GM12878 (cell line): ENCODE measurements around the gene CAPN14. TPM values are rescaled to one million over a fixed set of nuclear protein-coding genes. Genes with fewer than 3 reads are reported as not detected.

Experiments
- ATAC-seq: fragments of 200-7000 bp; cut with Tn5 transposase; 3 replicates; pipeline ENCODE4 v1.9.1; 2020; ENCODE audit warnings: mild to moderate bottlenecking, moderate library complexity
- BruUV-seq: library from RNA; stranded (reverse); fragments of 400-500 nt; replicated peaks from 2 replicates; lab custom pipeline; 2021; lab: Mats Ljungman, UMichigan
- CTCF ChIA-PET: fragments of 300-600 bp; sonication (Branson Sonifier 250); formaldehyde crosslinking; extraction: SDS; loops from one replicate; lab custom pipeline; 2021; ENCODE audit warnings: inconsistent platforms; lab: Yijun Ruan, JAX
- POLR2A ChIA-PET: fragments of 350-600 bp; formaldehyde crosslinking; extraction: SDS; loops from one replicate; lab custom pipeline; 2021; ENCODE audit warnings: inconsistent platforms; lab: Charles Lee
- RAD21 ChIA-PET: fragments of 300-600 bp; sonication (Branson Sonifier 250); formaldehyde crosslinking; loops from one replicate; lab custom pipeline; 2023; ENCODE audit warnings: antibody characterized with exemption; ENCODE audit not compliant: unreplicated experiment; lab: Charles Lee
- SMC1A ChIA-PET: fragments of 300-600 bp; sonication (Branson Sonifier 250); formaldehyde crosslinking; loops from one replicate; lab custom pipeline; 2023; ENCODE audit not compliant: unreplicated experiment, uncharacterized antibody; lab: Charles Lee
- DNase-seq: peaks from one replicate; pipeline ENCODE4 v3.0.0-alpha.2; 2011; ENCODE audit warnings: low read depth, low spot score
- FAIRE-seq: peaks from 3 replicates; lab custom pipeline; 2011; peaks lifted over from hg19 to GRCh38; lab: Jason Lieb, UNC
- H2AFZ ChIP-seq: 2 replicates; pipeline ENCODE4 v1.6.0; 2011; ENCODE audit warnings: low read depth, low read length, control low read depth; ENCODE audit not compliant: control insufficient read depth
- H3K27ac ChIP-seq: 2 replicates; pipeline ENCODE4 v1.5.1; 2011; ENCODE audit warnings: control low read depth; ENCODE audit not compliant: control insufficient read depth, insufficient read depth
- H3K27me3 ChIP-seq, 2 experiments: replicated peaks in 1 of 2; 2 replicates each; pipeline versions ENCODE4 v1.6.0 to v1.6.1; 2011; ENCODE audit warnings: low read length in 1 of 2; ENCODE audit not compliant: control insufficient read depth in 2 of 2, insufficient read depth in 2 of 2
- H3K36me3 ChIP-seq, 2 experiments: 2 replicates each; pipeline ENCODE4 v1.5.1; 2011; ENCODE audit warnings: low read length in 1 of 2; ENCODE audit not compliant: control insufficient read depth in 2 of 2, insufficient read depth in 2 of 2
- H3K4me1 ChIP-seq: 2 replicates; pipeline ENCODE4 v1.6.1; 2011; ENCODE audit warnings: mild to moderate bottlenecking, low read length, moderate library complexity, mixed read lengths; ENCODE audit not compliant: control insufficient read depth, insufficient read depth
- H3K4me2 ChIP-seq: 2 replicates; pipeline ENCODE4 v1.6.0; 2011; ENCODE audit warnings: control low read depth; ENCODE audit not compliant: control insufficient read depth, insufficient read depth
- H3K4me3 ChIP-seq: fragments of 200-600 bp; sonication (generic); 2 replicates; pipeline ENCODE4 v1.5.1; 2016
- H3K79me2 ChIP-seq: 2 replicates; pipeline ENCODE4 v1.6.0; 2011; ENCODE audit warnings: low read length; ENCODE audit not compliant: control insufficient read depth, insufficient read depth
- H3K9ac ChIP-seq: 2 replicates; pipeline ENCODE4 v1.8.0; 2011; ENCODE audit warnings: low read length, control low read depth, mixed read lengths; ENCODE audit not compliant: control insufficient read depth, insufficient read depth
- H3K9me3 ChIP-seq: replicated peaks from 3 replicates; pipeline ENCODE4 v1.5.1; 2011; ENCODE audit warnings: mild to moderate bottlenecking, low read length; ENCODE audit not compliant: control insufficient read depth, insufficient read depth
- H4K20me1 ChIP-seq: 2 replicates; pipeline ENCODE4 v1.6.0; 2011; ENCODE audit not compliant: control insufficient read depth, insufficient read depth
- ATF3 ChIP-seq: IDR thresholded peaks from 2 replicates; pipeline ENCODE4 v1.6.1; 2011; ENCODE audit warnings: low read depth, mild to moderate bottlenecking, low read length, moderate library complexity, borderline replicate concordance; ENCODE audit errors: extremely low read depth
- EP300 ChIP-seq, 2 experiments: fragments of 150-350 bp in 1 of 2; IDR thresholded peaks; 2 replicates each; pipeline ENCODE4 v1.6.1; 2011 to 2012; ENCODE audit warnings: low read depth in 2 of 2, low read length in 2 of 2, borderline replicate concordance in 1 of 2, improper control_type of control experiment in 1 of 2, inconsistent platforms in 1 of 2; ENCODE audit not compliant: control insufficient read depth in 1 of 2
- IRF3 ChIP-seq: fragments of 450-650 bp; IDR thresholded peaks from 2 replicates; pipeline ENCODE4 v1.6.1; 2014; ENCODE audit warnings: mild to moderate bottlenecking
- PAX5 ChIP-seq: IDR thresholded peaks from 2 replicates; pipeline ENCODE4 v1.6.1; 2011; ENCODE audit warnings: low read depth, low read length, borderline replicate concordance
- PBX3 ChIP-seq: IDR thresholded peaks from 2 replicates; pipeline ENCODE4 v1.6.1; 2011; ENCODE audit warnings: mild to moderate bottlenecking, low read depth, low read length, moderate library complexity; ENCODE audit not compliant: insufficient replicate concordance
- RBBP5 ChIP-seq: fragments of 200-600 bp; sonication (generic); conservative IDR thresholded peaks from 2 replicates; pipeline ENCODE4 v1.6.1; 2016
- RCOR1 ChIP-seq: conservative IDR thresholded peaks from 2 replicates; pipeline ENCODE4 v1.6.1; 2012; ENCODE audit warnings: low read depth, low read length, improper control_type of control experiment
- STAT1 ChIP-seq: fragments of 450-650 bp; conservative IDR thresholded peaks from 2 replicates; pipeline ENCODE4 v1.6.1; 2014; ENCODE audit warnings: antibody characterized with exemption, mild to moderate bottlenecking
- WGBS: methylation state at CpG from one replicate; pipeline ENCODE4 v1.1.6; 2016; ENCODE audit warnings: low lambda C conversion rate; ENCODE audit not compliant: insufficient replicate concordance, insufficient coverage; ENCODE audit errors: missing lambda C conversion rate; 5-methylcytosine and 5-hydroxymethylcytosine counted together
- in situ Hi-C: fragments of 300-500 bp; cut with MboI; formaldehyde crosslinking; loops from 9 replicates; pipeline ENCODE4 v1.14.3; 2018; ENCODE audit warnings: mixed read lengths
- intact Hi-C: fragments of 100-400 bp; cut with micrococcal nuclease; formaldehyde crosslinking; loops from one replicate; pipeline ENCODE4 v1.14.2; 2022; ENCODE audit not compliant: unreplicated experiment
- polyA plus RNA-seq, 11 experiments: library from polyadenylated mRNA; depleted of rRNA in 4 of 11; unstranded in 6 of 11; stranded (reverse) in 5 of 11; fragments of >200 nt; fragmentation: Nextera tagmentation in 4 of 11; fragmentation: Illumina TruSeq in 1 of 11; extraction: Ambion mirVana in 4 of 11; extraction: Trizol in 1 of 11; gene quantifications; 1 replicate in 1 of 11; 2 replicates in 10 of 11; pipeline versions ENCODE4 v1.2.1 to v1.2.3, GENCODE V29; 2011 to 2016; ENCODE audit warnings: inconsistent platforms in 2 of 11, missing spikeins in 2 of 11, low read depth in 1 of 11
- total RNA-seq, 4 experiments: library from RNA; depleted of rRNA in 3 of 4; stranded (reverse); fragments of >200 nt in 3 of 4; fragmentation: Illumina TruSeq in 1 of 4; extraction: Trizol in 1 of 4; gene quantifications; 2 replicates each; pipeline versions ENCODE4 v1.2.1 to v1.2.3, GENCODE V29; 2013 to 2021
- TF ChIP-seq, protein P1 (sequence below): fragments of 450-650 bp; IDR thresholded peaks from 2 replicates; pipeline ENCODE4 v1.6.1; 2016; ENCODE audit warnings: mild to moderate bottlenecking, moderate library complexity, borderline replicate concordance
- TF ChIP-seq, protein P2 (sequence below): IDR thresholded peaks from 2 replicates; pipeline ENCODE4 v1.6.1; 2011; ENCODE audit warnings: low read depth, low read length, improper control_type of control experiment, borderline replicate concordance

The CAPN14 gene
- total and polyA plus RNA-seq, 10 of the 15 experiments (the other 5 are each of a cell fraction or from before 2014, with no cell fraction given), result 0.08 to 1.5 (median 1.1) TPM

DNA sequence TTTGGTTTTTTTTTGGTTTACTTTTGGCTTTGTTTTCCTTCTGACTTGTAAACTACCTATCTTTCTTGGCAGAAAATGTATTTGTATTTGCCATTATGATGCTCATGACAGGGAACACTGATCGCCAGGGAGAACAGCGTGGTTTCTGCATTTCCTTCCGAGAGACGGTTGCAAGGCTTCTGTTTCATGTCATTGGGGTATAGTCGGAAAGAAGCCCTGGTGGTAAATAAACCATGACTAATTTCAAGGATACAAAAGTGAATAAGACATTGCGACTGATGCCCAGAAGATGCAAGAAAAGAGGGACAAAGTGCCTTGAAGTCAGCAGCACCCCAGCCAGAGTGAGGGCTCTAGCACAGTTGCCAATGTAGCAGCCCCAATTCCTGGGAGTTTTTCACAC, 4.2 kb upstream of the CAPN14 start (continued):
- TF ChIP-seq, protein P1, sequence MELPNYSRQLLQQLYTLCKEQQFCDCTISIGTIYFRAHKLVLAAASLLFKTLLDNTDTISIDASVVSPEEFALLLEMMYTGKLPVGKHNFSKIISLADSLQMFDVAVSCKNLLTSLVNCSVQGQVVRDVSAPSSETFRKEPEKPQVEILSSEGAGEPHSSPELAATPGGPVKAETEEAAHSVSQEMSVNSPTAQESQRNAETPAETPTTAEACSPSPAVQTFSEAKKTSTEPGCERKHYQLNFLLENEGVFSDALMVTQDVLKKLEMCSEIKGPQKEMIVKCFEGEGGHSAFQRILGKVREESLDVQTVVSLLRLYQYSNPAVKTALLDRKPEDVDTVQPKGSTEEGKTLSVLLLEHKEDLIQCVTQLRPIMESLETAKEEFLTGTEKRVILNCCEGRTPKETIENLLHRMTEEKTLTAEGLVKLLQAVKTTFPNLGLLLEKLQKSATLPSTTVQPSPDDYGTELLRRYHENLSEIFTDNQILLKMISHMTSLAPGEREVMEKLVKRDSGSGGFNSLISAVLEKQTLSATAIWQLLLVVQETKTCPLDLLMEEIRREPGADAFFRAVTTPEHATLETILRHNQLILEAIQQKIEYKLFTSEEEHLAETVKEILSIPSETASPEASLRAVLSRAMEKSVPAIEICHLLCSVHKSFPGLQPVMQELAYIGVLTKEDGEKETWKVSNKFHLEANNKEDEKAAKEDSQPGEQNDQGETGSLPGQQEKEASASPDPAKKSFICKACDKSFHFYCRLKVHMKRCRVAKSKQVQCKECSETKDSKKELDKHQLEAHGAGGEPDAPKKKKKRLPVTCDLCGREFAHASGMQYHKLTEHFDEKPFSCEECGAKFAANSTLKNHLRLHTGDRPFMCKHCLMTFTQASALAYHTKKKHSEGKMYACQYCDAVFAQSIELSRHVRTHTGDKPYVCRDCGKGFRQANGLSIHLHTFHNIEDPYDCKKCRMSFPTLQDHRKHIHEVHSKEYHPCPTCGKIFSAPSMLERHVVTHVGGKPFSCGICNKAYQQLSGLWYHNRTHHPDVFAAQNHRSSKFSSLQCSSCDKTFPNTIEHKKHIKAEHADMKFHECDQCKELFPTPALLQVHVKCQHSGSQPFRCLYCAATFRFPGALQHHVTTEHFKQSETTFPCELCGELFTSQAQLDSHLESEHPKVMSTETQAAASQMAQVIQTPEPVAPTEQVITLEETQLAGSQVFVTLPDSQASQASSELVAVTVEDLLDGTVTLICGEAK, result no peak
- no peak for TF ChIP-seq PAX5
- TF ChIP-seq EP300 (IDR thresholded peaks at IDR 0.05; ENCODE audit: borderline replicate concordance in 1 of 2, control insufficient read depth in 1 of 2, low read depth in 2 of 2, low read length in 2 of 2), result no peak

GRCh38 chr2:31219131-31219969, 2.0 kb upstream of the CAPN14 start:
- H2AFZ ChIP-seq, result no peak overlapping the region
- 0 out of 2 replicates have a peak overlapping the region, but pooled peaks have one; percentile 2 for H3K4me3 ChIP-seq
- no TSS peak for BruUV-seq
- whole genome bisulfite sequencing, result 2% methylated on average over 11 of the region's 11 CpGs
- ATAC-seq, result peak; percentile 80
- H3K9ac ChIP-seq, result peak overlapping the region; percentile 21; the same call in 1 of the 2 replicates
- peaks cover 50% of the 10 kb centered on the region for H3K4me1 ChIP-seq
- peak; percentile 79 for DNase-seq
- intact Hi-C loops, result loop anchor here (1.0 to 5.0 kb wide), 2 partner anchors 37 to 113 kb away; no protein-coding TSS in a partner anchor
- ChIA-PET CTCF (interaction anchor here (2.2 to 2.6 kb wide), 2 partner anchors 14 to 49 kb away, joined by 11 to 13 read pairs; partner anchors contain the start of gene EHD3), POLR2A (interaction anchor here (0.9 to 1.4 kb wide), 3 partner anchors 11 to 37 kb away, joined by 3 to 5 read pairs (median 4); partner anchors contain the start of gene EHD3), RAD21 (interaction anchor here (0.6 to 1.0 kb wide), 2 partner anchors 11 to 37 kb away, joined by 3 to 4 read pairs; no protein-coding TSS in a partner anchor), SMC1A (interaction anchor here (1.2 to 2.6 kb wide), 6 partner anchors 15 to 111 kb away, joined by 3 to 6 read pairs (median 4); partner anchors contain the start of gene EHD3)
- peak; percentile 86 for FAIRE-seq
- in situ Hi-C loops, result no loop called here
- no peaks in the 10 kb centered on the region for H3K79me2 ChIP-seq
- H3K27ac ChIP-seq, result peak overlapping the region; percentile 52
- H3K36me3 ChIP-seq, result no peaks in the 10 kb centered on the region
- H3K27me3 ChIP-seq, result no peaks in the 10 kb centered on the region
- H3K4me2 ChIP-seq, result peak overlapping the region; percentile 65
- no peaks in the 10 kb centered on the region for H4K20me1 ChIP-seq
- no peaks in the 10 kb centered on the region for H3K9me3 ChIP-seq
- TF ChIP-seq RCOR1 (peak; percentile 30; the same call in 1 of the 2 replicates), ATF3 (no peak), STAT1 (no peak), IRF3 (no peak), PBX3 (no peak), RBBP5 (no peak)
- TF ChIP-seq, protein P2, sequence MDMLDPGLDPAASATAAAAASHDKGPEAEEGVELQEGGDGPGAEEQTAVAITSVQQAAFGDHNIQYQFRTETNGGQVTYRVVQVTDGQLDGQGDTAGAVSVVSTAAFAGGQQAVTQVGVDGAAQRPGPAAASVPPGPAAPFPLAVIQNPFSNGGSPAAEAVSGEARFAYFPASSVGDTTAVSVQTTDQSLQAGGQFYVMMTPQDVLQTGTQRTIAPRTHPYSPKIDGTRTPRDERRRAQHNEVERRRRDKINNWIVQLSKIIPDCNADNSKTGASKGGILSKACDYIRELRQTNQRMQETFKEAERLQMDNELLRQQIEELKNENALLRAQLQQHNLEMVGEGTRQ, result no peak
